GM12872 (cell line): Measurements from ENCODE around the gene ARHGEF33.

ENCODE experiments used
- TF ChIP-seq, protein P1 (sequence below): IDR thresholded peaks from 3 replicates; pipeline ENCODE4 v1.5.1; 2011; ENCODE audit warnings: low read depth, mild to moderate bottlenecking, low read length, moderate library complexity; ENCODE audit not compliant: insufficient read depth

The ARHGEF33 gene

DNA sequence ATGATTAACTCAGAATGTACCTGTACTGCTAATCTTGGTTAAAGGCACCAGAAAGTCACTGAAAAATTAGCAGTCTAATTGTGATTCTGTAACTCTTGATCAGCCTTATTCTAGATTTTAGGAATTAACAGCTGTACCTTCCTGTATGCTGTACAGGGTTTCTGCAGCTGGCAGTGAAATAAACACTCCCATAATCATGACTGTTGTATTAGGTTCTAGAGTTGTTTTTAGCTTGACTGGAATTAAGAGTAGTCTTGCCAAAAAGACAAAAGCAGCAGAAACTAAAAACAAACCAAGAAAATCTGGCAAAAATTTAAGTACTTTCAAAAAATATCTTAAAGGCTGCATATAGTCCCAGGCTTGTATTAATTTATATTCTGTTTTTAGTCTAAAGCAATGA is 127.7 kb downstream of the ARHGEF33 start:
- TF ChIP-seq, protein P1, sequence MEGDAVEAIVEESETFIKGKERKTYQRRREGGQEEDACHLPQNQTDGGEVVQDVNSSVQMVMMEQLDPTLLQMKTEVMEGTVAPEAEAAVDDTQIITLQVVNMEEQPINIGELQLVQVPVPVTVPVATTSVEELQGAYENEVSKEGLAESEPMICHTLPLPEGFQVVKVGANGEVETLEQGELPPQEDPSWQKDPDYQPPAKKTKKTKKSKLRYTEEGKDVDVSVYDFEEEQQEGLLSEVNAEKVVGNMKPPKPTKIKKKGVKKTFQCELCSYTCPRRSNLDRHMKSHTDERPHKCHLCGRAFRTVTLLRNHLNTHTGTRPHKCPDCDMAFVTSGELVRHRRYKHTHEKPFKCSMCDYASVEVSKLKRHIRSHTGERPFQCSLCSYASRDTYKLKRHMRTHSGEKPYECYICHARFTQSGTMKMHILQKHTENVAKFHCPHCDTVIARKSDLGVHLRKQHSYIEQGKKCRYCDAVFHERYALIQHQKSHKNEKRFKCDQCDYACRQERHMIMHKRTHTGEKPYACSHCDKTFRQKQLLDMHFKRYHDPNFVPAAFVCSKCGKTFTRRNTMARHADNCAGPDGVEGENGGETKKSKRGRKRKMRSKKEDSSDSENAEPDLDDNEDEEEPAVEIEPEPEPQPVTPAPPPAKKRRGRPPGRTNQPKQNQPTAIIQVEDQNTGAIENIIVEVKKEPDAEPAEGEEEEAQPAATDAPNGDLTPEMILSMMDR: no peak

DNA sequence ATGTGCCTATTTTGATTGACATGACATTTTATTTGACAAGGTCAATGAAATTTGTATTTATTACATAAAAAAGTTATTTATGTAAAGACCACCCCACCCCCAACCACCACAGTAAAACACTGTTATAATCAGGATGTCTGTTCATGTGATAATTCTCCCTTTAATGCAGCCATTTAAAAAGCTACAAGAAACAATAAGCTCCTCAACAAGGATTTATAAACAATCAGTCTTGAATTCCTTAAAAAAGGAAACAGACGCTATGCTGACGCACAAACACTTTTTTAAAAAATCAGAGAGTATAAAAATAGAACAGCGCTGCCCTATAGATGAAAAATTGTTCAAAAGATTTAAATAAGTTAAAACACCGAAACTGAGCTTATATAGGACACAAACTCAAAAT is 129.0 kb downstream of the ARHGEF33 start:
- TF ChIP-seq, protein P1: no peak

GRCh38 chr2:39020383-39020782 is 130.7 kb downstream of the ARHGEF33 start:
- TF ChIP-seq, protein P1: no peak

- TF ChIP-seq, protein P1: no peak
Observed at GRCh38 chr2:39022642-39023235, 133.1 kb downstream of the ARHGEF33 start.

DNA sequence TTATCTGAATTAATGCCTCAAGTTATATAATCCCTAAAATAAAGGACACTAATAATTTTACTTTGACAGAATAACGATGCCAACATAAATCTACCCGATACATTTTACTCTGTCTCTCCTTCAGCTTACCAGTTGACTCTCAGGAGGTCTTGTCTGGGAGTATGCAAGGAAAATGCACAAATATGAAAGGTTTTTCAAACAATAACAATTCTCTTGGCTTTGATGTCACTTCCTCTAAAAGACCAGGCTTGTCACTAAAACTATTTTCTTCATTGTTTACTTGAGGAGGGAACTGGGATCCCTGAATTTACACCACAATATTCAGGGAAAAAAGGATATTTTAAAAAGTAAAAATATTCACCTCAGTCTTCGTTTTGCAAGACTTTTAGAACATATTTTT is 134.0 kb downstream of the ARHGEF33 start:
- TF ChIP-seq, protein P1: no peak

- TF ChIP-seq, protein P1: no peak
Observed at GRCh38 chr2:39024833-39025232, 135.2 kb downstream of the ARHGEF33 start.
